NT2/D1 (cell line): Measurements from ENCODE around the gene GLYATL2.

Experiments used
- SUZ12 ChIP-seq: IDR thresholded peaks from 2 replicates; pipeline ENCODE4 v1.6.1; 2011; ENCODE audit not compliant: insufficient read length, insufficient read depth; ENCODE audit errors: extremely low read depth
- ZNF274 ChIP-seq: IDR thresholded peaks from 2 replicates; pipeline ENCODE4 v1.6.1; 2011; ENCODE audit warnings: mild to moderate bottlenecking, low read depth, low read length

DNA sequence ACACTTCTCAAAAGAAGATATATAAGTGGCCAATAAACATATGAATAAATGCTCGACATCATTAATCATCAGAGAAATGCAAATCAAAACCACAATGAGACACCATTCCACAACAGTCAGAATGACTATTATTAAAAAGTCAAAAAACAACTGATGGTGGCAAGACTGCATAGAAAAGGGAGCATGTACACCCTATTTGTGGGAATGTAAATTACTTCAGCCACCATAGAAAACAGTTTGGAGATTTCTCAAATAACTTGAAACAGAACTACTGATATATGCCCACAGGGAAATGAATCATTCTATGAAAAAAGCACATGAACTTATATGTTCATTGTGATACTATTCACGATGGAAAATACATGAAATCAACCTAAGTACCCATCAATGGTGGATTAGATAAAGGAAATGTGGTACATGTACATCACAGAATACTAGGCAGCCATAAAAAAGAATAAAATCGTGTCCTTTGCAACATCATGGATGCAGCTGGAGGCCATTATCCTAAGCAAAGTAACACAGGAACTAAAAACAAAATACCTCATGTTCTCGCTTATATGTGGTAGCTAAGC lies 42.4 kb downstream of the GLYATL2 start:
- TF ChIP-seq ZNF274 = no peak
- TF ChIP-seq SUZ12 = no peak
